Lower leg skin (tissue), 3 donors: ENCODE data around the gene MYT1.

Source experiments
- CTCF ChIP-seq, 3 donors: fragments of 450-650 bp; IDR thresholded peaks; one replicate each; pipeline ENCODE4 v1.5.1; 2016; ENCODE audit warnings: antibody characterized with exemption in 3 of 3, mild to moderate bottlenecking in 3 of 3, moderate library complexity in 2 of 3
- POLR2A ChIP-seq, 2 donors: fragments of 450-650 bp; IDR thresholded peaks; one replicate each; pipeline ENCODE4 v1.6.1; 2016 to 2017; ENCODE audit warnings: antibody characterized with exemption in 2 of 2, mild to moderate bottlenecking in 1 of 2, moderate library complexity in 1 of 2

- TF ChIP-seq CTCF (IDR thresholded peaks at IDR 0.05) (no peak), POLR2A (IDR thresholded peaks at IDR 0.05) (no peak)
Measured at GRCh38 chr20:64224351-64225170, 60.3 kb downstream of the MYT1 start.
